H1 (cell line): ENCODE data around the gene NR4A1. TPM values are rescaled to one million over a fixed set of nuclear protein-coding genes. Genes with fewer than 3 reads are reported as not detected.

Source experiments
- CTCF ChIA-PET: fragments of 300-600 bp; sonication (Branson Sonifier 250); formaldehyde crosslinking; loops from one replicate; lab custom pipeline; 2021; ENCODE audit not compliant: partially characterized antibody; lab: Charles Lee
- POLR2A ChIA-PET: fragments of 300-600 bp; sonication (Branson Sonifier 250); formaldehyde crosslinking; loops from one replicate; lab custom pipeline; 2021; ENCODE audit warnings: inconsistent platforms; ENCODE audit not compliant: partially characterized antibody; lab: Charles Lee
- DNase-seq, 2 experiments: peaks; one replicate each; pipeline versions ENCODE4 v3.0.0 to v3.0.0-alpha.2; 2010 to 2022; ENCODE audit warnings: low spot score in 2 of 2, low read depth in 1 of 2, mixed read lengths in 1 of 2
- FAIRE-seq: peaks from 2 replicates; lab custom pipeline; 2011; peaks lifted over from hg19 to GRCh38; lab: Jason Lieb, UNC
- H2AFZ ChIP-seq: 2 replicates; pipeline ENCODE4 v1.8.1; 2012; ENCODE audit warnings: low read length, inconsistent platforms
- H2AK5ac ChIP-seq: 2 replicates; pipeline ENCODE4 v1.6.1; 2013; ENCODE audit warnings: low read depth, low read length
- H2BK120ac ChIP-seq: replicated peaks from 2 replicates; pipeline ENCODE3; 2013; ENCODE audit warnings: low read depth, low read length, inconsistent platforms
- H2BK12ac ChIP-seq: 2 replicates; pipeline ENCODE4 v1.6.1; 2013; ENCODE audit warnings: low read depth, low read length
- H2BK15ac ChIP-seq: 2 replicates; pipeline ENCODE4 v1.6.1; 2013; ENCODE audit warnings: low read length
- H2BK20ac ChIP-seq: 2 replicates; pipeline ENCODE4 v1.6.1; 2013; ENCODE audit warnings: low read length
- H2BK5ac ChIP-seq: 2 replicates; pipeline ENCODE4 v1.6.1; 2013; ENCODE audit warnings: low read depth, low read length
- H3K14ac ChIP-seq: 2 replicates; pipeline ENCODE4 v1.6.1; 2013; ENCODE audit warnings: inconsistent platforms; ENCODE audit not compliant: insufficient read length
- H3K18ac ChIP-seq: 2 replicates; pipeline ENCODE4 v1.6.1; 2013; ENCODE audit warnings: low read length; ENCODE audit errors: extremely low read depth
- H3K23ac ChIP-seq: 2 replicates; pipeline ENCODE4 v1.6.1; 2013; ENCODE audit warnings: inconsistent platforms; ENCODE audit not compliant: insufficient read length
- H3K23me2 ChIP-seq: 2 replicates; pipeline ENCODE4 v1.6.1; 2013; ENCODE audit warnings: low read depth, low read length
- H3K27ac ChIP-seq: 2 replicates; pipeline ENCODE4 v1.6.1; 2011; ENCODE audit warnings: low read depth, low read length, inconsistent platforms
- H3K27me3 ChIP-seq, 4 experiments: replicated peaks in 1 of 4; 1 replicate in 1 of 4; 2 replicates in 3 of 4; pipeline versions ENCODE4 v1.6.1 to v1.8.1; 2011 to 2013; ENCODE audit warnings: low read length in 3 of 4, mild to moderate bottlenecking in 3 of 4, inconsistent platforms in 2 of 4, mixed read lengths in 2 of 4, moderate library complexity in 1 of 4; ENCODE audit not compliant: control insufficient read depth in 3 of 4, insufficient read depth in 3 of 4; ENCODE audit errors: extremely low read depth in 1 of 4
- H3K36me3 ChIP-seq, 4 experiments: 2 replicates each; pipeline versions ENCODE4 v1.6.1 to v1.8.1; 2011 to 2013; ENCODE audit warnings: mild to moderate bottlenecking in 4 of 4, low read length in 3 of 4, moderate library complexity in 2 of 4, control low read depth in 1 of 4, inconsistent platforms in 1 of 4; ENCODE audit not compliant: insufficient read depth in 4 of 4, control insufficient read depth in 2 of 4
- H3K4ac ChIP-seq: replicated peaks from 2 replicates; pipeline ENCODE3; 2013; ENCODE audit warnings: low read length, low read depth, mixed read lengths, inconsistent platforms; ENCODE audit not compliant: insufficient read length
- H3K4me1 ChIP-seq, 4 experiments: replicated peaks in 1 of 4; 1 replicate in 1 of 4; 2 replicates in 3 of 4; pipeline versions ENCODE4 v1.6.1 to v1.8.1; 2011 to 2013; ENCODE audit warnings: low read length in 3 of 4, inconsistent platforms in 2 of 4, mixed read lengths in 1 of 4; ENCODE audit not compliant: insufficient read depth in 4 of 4, control insufficient read depth in 3 of 4
- H3K4me2 ChIP-seq, 2 experiments: 2 replicates each; pipeline versions ENCODE4 v1.6.1 to v1.8.1; 2011 to 2013; ENCODE audit warnings: low read depth in 2 of 2, low read length in 2 of 2, control low read depth in 1 of 2, inconsistent platforms in 1 of 2, mild to moderate bottlenecking in 1 of 2; ENCODE audit not compliant: insufficient read depth in 1 of 2
- H3K4me3 ChIP-seq, 4 experiments: fragments of 200-600, 300-600 bp in 1 of 4; sonication (generic), shearing (Covaris generic), sonication (Bioruptor Twin) in 1 of 4; 2 replicates each; pipeline versions ENCODE4 v1.5.1 to v1.8.1; 2011 to 2016; ENCODE audit warnings: low read length in 4 of 4, low read depth in 3 of 4, control low read depth in 2 of 4, inconsistent platforms in 2 of 4, mild to moderate bottlenecking in 2 of 4, mixed read lengths in 1 of 4, moderate library complexity in 1 of 4; ENCODE audit not compliant: insufficient read depth in 2 of 4; ENCODE audit errors: extremely low read depth in 1 of 4
- H3K56ac ChIP-seq: replicated peaks from 2 replicates; pipeline ENCODE3; 2013; ENCODE audit warnings: low read depth, mild to moderate bottlenecking, mixed read lengths, low read length, inconsistent platforms; ENCODE audit not compliant: insufficient read length
- H3K79me1 ChIP-seq: 2 replicates; pipeline ENCODE4 v1.6.1; 2013; ENCODE audit warnings: low read depth, low read length, control low read depth
- H3K79me2 ChIP-seq, 2 experiments: 2 replicates each; pipeline versions ENCODE4 v1.6.1 to v1.8.1; 2012 to 2013; ENCODE audit warnings: low read length in 2 of 2, mild to moderate bottlenecking in 2 of 2, inconsistent platforms in 1 of 2; ENCODE audit not compliant: insufficient read depth in 2 of 2, control insufficient read depth in 1 of 2
- H3K9ac ChIP-seq, 4 experiments: replicated peaks in 1 of 4; 1 replicate in 1 of 4; 2 replicates in 3 of 4; pipeline versions ENCODE4 v1.6.1 to v1.8.1; 2011 to 2013; ENCODE audit warnings: low read depth in 3 of 4, low read length in 3 of 4, control low read depth in 2 of 4, mild to moderate bottlenecking in 2 of 4, moderate library complexity in 2 of 4, inconsistent platforms in 1 of 4; ENCODE audit errors: extremely low read depth in 1 of 4
- H3K9me3 ChIP-seq, 2 experiments: 2 replicates each; pipeline versions ENCODE4 v1.6.1 to v1.8.1; 2012 to 2013; ENCODE audit warnings: mild to moderate bottlenecking in 2 of 2, moderate library complexity in 2 of 2, control low read depth in 1 of 2, inconsistent platforms in 1 of 2, low read depth in 1 of 2, low read length in 1 of 2, mixed read lengths in 1 of 2; ENCODE audit not compliant: insufficient read depth in 2 of 2
- H4K20me1 ChIP-seq, 2 experiments: replicated peaks in 1 of 2; 2 replicates each; pipeline versions ENCODE3 to v1.8.1; 2011 to 2013; ENCODE audit warnings: inconsistent platforms in 2 of 2, low read length in 2 of 2, mild to moderate bottlenecking in 1 of 2; ENCODE audit not compliant: insufficient read depth in 2 of 2, control insufficient read depth in 1 of 2
- H4K5ac ChIP-seq: 2 replicates; pipeline ENCODE4 v1.6.1; 2013; ENCODE audit warnings: low read length, low read depth, mixed read lengths, inconsistent platforms; ENCODE audit not compliant: insufficient read length
- H4K8ac ChIP-seq: 2 replicates; pipeline ENCODE4 v1.8.0; 2013; ENCODE audit warnings: mild to moderate bottlenecking, moderate library complexity, low read length, inconsistent platforms; ENCODE audit not compliant: insufficient read depth; ENCODE audit errors: extremely low read depth
- H4K91ac ChIP-seq: replicated peaks from 2 replicates; pipeline ENCODE3; 2013; ENCODE audit warnings: low read length, mixed read lengths, inconsistent platforms; ENCODE audit not compliant: insufficient read length
- GABPA ChIP-seq: IDR thresholded peaks from 2 replicates; pipeline ENCODE4 v1.6.1; 2011; ENCODE audit warnings: mild to moderate bottlenecking, low read length, moderate library complexity, borderline replicate concordance; ENCODE audit not compliant: insufficient read depth
- WGBS, 2 experiments: shearing (Covaris generic) in 1 of 2; methylation state at CpG; one replicate each; pipeline versions ENCODE4 v1.1.6 to v1.1.7; 2013 to 2015; ENCODE audit warnings: low lambda C conversion rate in 2 of 2, mixed read lengths in 2 of 2, inconsistent platforms in 1 of 2, low coverage in 1 of 2, missing lambda C conversion rate in 1 of 2; ENCODE audit not compliant: insufficient replicate concordance in 2 of 2, insufficient coverage in 1 of 2, insufficient read length in 1 of 2; ENCODE audit errors: extremely low coverage in 1 of 2, missing lambda C conversion rate in 1 of 2; 5-methylcytosine and 5-hydroxymethylcytosine counted together
- polyA plus RNA-seq, 7 experiments: library from polyadenylated mRNA; depleted of rRNA in 3 of 7; stranded (reverse) in 5 of 7; unstranded in 2 of 7; fragments of >200 nt in 5 of 7; fragments of 200-250 nt in 2 of 7; gene quantifications; 1 replicate in 5 of 7; 2 replicates in 1 of 7; 4 replicates in 1 of 7; pipeline versions ENCODE4 v1.2.1 to v1.2.3, GENCODE V29; 2011 to 2013; ENCODE audit warnings: missing spikeins in 2 of 7, mixed read lengths in 2 of 7
- total RNA-seq: library from RNA; stranded (reverse); fragmentation: NEBNext Ultra II Directional; extraction: Animal tissue kit (Norgen Biotek cat#: 25700); gene quantifications from 2 replicates; pipeline ENCODE4 v1.2.1, GENCODE V29; 2021

The NR4A1 gene
- total and polyA plus RNA-seq, 2 of the 8 experiments (the other 6 are each of a cell fraction or from before 2014, with no cell fraction given): 18.7 to 23.3 TPM

DNA sequence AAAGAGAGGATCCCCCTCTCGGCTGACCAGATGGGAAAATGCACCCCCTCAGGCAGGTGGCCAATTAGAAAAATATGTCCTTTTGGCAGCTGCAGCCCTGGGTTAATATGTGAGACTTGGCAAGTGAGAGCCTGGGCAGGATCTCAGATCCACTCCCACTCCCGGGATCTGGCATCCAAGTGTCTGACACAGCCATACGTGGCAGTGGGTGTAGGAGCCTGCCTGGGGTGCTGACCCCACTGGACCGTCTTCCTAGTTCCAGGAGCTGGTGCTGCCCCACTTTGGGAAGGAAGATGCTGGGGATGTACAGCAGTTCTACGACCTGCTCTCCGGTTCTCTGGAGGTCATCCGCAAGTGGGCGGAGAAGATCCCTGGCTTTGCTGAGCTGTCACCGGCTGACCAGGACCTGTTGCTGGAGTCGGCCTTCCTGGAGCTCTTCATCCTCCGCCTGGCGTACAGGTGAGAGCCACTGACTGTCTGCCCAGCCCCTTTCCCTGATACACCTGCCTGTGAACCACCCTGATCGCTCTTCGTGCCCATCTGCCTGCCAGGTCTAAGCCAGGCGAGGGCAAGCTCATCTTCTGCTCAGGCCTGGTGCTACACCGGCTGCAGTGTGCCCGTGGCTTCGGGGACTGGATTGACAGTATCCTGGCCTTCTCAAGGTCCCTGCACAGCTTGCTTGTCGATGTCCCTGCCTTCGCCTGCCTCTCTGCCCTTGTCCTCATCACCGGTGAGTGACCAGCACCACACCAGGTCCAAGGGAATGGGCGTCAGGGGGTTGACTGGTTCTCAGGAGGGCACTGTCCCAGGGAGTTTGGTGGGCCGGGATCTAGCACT is 5.8 kb downstream of the NR4A1 start:
- H3K4me2 ChIP-seq: no peak overlapping the region
- FAIRE-seq (no peak), DNase-seq (no peak)
- H3K4ac ChIP-seq: no peak overlapping the region
- H3K4me1 ChIP-seq: peaks cover 0 to 4% (median under 1%) of the 10 kb centered on the region in 4 experiments; a peak in 3 of 7 replicates
- H3K27me3 ChIP-seq: peaks cover 0 to 11% (median 6%) of the 10 kb centered on the region in 4 experiments; a peak in 4 of 7 replicates
- H2BK15ac ChIP-seq: no peak overlapping the region
- no peak overlapping the region for H2BK5ac ChIP-seq
- no peak overlapping the region for H3K18ac ChIP-seq
- H3K27ac ChIP-seq: no peak overlapping the region
- H3K79me2 ChIP-seq: no peaks in the 10 kb centered on the region
- 91% methylated on average over 23 of the region's 23 CpGs; no CpG with 5 or more reads in 1 of the 2 experiments for WGBS, 2 experiments
- H4K91ac ChIP-seq: no peak overlapping the region
- CTCF ChIA-PET: interaction anchor here (0.9 to 34.1 kb wide), 6 partner anchors 9 to 35 kb away, joined by 3 to 1022 read pairs (median 4); partner anchors contain the start of gene ATG101
- no peak overlapping the region for H2AFZ ChIP-seq
- POLR2A ChIA-PET: interaction anchor here (0.8 to 1.7 kb wide), 6 partner anchors 8 to 19 kb away, joined by 3 to 8 read pairs (median 4); no protein-coding TSS in a partner anchor
- H3K23me2 ChIP-seq: no peaks in the 10 kb centered on the region
- H3K14ac ChIP-seq: no peak overlapping the region
- H3K9me3 ChIP-seq: no peaks in the 10 kb centered on the region
- no peak overlapping the region for H3K9ac ChIP-seq
- peaks cover 0 to 9% (median 5%) of the 10 kb centered on the region in 4 experiments; a peak in 4 of 8 replicates for H3K36me3 ChIP-seq
- H2AK5ac ChIP-seq: no peak overlapping the region
- peaks cover 2 to 14% of the 10 kb centered on the region in 2 experiments for H4K20me1 ChIP-seq
- no peak overlapping the region for H3K23ac ChIP-seq
- no peak overlapping the region for H2BK12ac ChIP-seq
- no peak overlapping the region for H3K4me3 ChIP-seq
- no peak overlapping the region for H2BK120ac ChIP-seq
- no peak overlapping the region for H3K56ac ChIP-seq
- no peak overlapping the region for H4K8ac ChIP-seq
- no peaks in the 10 kb centered on the region; the same call in 1 of the 2 replicates for H3K79me1 ChIP-seq
- no peak overlapping the region for H2BK20ac ChIP-seq
- H4K5ac ChIP-seq: no peak overlapping the region
- TF ChIP-seq GABPA: no peak
